GM12874 (cell line): ENCODE data around the gene COL5A1.

Experiments used
- TF ChIP-seq, protein P1 (sequence below): IDR thresholded peaks from 2 replicates; pipeline ENCODE4 v1.5.1; 2011; ENCODE audit warnings: low read depth, mild to moderate bottlenecking, control low read depth, low read length, moderate library complexity; ENCODE audit not compliant: insufficient read depth

The COL5A1 gene

DNA sequence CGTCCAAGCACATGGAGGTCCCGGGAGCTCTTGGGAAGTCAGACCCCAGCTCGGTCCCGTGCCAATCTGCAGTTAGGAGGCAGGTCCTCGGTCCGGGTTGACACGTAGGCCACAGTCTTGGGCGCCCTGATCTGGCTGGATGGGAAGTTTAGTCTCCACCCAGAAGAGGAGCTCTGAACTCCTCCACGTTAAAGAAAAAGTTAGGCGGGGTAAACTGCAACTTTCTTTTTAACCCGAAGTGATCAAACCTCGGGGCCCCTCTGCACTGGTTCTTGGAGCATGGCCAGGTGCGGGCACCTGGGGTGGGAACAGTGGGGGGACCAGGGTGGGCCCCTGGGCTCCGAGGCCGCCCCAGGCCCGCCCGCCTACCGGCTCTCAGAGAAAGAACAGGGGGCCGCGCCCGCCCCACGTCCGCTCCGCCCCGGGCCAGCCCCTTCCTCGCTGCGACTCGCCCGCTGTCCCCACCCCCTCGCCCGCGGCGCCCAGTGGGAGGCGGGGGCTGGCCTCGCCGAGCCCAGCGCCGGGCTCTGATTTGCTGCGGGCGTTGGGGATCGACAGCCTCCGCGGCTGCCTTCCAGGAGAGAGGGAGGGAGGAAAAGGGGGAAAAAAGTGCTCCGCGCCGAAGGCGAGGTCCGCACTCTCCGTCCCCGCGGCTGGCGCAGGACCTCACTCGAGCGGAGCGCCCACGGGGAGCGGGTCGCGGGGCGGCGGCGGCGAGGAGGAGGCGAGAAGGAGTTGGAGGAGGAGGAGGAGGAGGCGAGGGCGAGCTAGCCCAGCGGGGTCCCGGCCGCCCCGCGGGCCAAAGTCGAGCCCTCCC is at the start of gene COL5A1:
COL5A1 (plus strand) TSS at position 631 of the 817 bp plus-strand sequence. CDS start 385 bp downstream, outside the sequence.
- TF ChIP-seq, protein P1, sequence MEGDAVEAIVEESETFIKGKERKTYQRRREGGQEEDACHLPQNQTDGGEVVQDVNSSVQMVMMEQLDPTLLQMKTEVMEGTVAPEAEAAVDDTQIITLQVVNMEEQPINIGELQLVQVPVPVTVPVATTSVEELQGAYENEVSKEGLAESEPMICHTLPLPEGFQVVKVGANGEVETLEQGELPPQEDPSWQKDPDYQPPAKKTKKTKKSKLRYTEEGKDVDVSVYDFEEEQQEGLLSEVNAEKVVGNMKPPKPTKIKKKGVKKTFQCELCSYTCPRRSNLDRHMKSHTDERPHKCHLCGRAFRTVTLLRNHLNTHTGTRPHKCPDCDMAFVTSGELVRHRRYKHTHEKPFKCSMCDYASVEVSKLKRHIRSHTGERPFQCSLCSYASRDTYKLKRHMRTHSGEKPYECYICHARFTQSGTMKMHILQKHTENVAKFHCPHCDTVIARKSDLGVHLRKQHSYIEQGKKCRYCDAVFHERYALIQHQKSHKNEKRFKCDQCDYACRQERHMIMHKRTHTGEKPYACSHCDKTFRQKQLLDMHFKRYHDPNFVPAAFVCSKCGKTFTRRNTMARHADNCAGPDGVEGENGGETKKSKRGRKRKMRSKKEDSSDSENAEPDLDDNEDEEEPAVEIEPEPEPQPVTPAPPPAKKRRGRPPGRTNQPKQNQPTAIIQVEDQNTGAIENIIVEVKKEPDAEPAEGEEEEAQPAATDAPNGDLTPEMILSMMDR = no peak

DNA sequence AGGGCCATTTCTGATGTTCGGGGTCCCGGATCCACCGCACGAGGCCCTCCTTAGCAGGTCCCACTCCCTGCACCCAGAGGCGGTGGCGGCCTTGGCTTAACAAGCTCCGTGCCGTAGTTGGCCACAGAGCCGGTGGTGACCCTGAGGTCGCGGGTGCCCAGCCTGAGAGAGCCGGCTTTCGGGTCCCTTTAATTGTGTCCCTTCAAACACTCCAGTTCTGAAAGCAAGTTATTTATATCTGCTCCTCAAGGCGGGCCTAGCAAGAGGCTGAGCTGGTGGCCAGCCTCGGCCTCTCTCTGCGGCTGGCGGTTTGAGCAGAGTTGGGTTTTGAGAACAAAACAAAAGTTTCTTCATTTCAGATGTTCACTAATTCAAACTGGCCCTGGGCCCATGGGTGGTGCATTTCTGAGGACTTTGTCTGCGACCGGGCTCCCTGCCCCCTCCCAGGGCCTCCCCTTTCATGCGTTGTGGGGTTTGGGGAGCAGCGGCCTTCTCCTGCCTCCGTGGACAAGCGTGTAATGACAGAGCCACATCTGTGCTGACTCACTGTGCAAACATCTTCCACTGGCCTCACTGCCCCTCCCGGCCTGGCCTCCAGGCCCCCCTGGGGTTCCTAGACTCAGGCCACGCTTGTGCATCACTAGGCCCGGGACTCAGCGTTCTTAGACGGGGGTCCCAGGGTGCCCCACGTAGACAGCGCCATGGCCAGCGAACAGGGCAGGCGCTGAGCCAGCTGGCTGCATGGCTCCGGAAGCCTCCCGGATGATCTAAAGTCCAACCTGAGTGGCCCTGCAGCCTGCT is 49.4 kb upstream of the COL5A1 start:
- TF ChIP-seq, protein P1 = no peak

DNA sequence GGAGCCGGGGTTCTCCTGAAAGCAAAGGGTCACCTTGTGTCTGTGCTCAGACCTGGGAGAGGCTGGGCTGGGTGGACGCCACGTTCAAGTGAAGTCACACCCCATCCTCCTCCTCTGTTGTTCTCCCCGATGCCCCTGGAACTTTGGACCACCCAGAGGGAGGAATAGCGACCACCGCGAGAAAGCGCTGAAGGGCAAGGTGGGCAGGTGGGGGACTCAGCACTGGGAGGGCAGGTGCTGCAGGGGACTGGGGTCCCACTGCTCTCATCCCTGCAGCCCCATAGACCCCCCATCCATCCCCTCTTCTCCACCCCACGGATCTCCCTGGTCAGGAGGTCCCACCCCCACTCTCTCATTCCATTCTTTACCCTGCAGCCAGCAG is 48.8 kb upstream of the COL5A1 start:
- TF ChIP-seq, protein P1 = no peak

- TF ChIP-seq, protein P1 = no peak
These were observed 48.1 kb upstream of the COL5A1 start for GRCh38 chr9:134593286-134594077.

DNA sequence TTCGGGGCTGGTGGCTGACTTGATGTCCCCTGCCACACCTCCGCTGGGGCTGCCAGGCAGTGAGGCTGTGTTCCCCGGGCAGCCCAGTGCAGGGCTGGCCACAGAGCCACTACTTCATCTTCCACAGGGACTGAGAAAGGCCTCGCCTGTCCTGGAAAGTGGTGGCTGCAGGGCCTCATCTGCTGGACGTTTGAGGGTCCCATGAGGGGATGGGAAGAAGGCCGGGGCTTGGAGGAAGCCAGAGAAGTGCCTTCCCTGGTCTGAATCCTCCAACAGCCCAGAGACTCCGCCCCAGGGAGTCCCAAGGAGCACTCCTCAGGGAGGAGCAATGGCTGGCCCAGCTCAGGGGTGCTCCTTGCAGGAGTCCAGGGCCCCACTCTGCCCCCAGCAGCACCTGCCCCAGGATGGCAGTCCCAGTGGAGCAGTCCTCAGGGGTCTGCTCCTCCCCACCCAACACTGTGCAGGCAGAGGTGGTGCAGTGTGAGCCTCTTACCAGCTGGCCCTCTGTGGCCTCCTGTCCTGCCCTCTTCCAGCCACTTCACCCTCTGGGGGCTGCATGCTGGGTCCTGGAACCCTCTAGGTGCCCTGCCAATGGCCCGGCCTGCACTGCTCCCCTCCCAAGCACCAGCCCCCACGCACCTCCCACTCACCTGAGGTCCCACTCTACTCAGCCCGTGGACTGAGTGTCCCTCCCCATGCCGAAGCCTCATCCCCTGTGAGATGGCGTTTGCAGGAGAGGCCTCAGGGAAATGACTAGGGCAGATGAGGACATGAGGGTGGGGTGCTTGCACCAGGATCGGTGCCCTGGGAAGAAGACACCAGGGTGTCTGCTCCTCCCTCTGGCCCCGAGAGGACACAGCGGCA is 47.3 kb upstream of the COL5A1 start:
- TF ChIP-seq, protein P1 = no peak

DNA sequence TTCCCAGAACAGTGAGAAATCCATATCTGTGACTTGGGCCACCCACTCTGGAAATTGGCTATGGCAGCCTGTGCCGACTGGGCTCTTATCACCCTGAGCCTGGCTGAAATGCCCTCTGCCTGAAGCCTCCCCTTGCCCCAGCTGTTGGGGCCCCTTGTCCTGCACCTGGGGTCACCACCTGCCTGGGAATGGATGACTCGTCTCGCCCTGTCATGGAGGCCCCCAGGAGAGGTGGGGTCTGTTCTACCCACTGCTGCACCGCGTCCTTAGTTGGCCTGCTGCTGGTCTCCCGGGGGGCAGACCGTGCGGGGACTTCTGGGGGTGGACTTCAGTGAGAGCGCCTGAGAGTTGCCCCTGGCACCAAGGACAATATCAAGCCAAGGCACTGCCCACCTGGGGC is 46.6 kb upstream of the COL5A1 start:
- TF ChIP-seq, protein P1 = no peak
